Activated naive CD4-positive, alpha-beta T cell (primary cell): ENCODE measurements around the gene NOS1AP.
"Not testable (repeated sequence)": the region's sequence is repeated elsewhere in the genome, so short reads cannot be mapped to it uniquely, and the experiment has no call there.

ENCODE experiments used
- DNase-seq, 4 experiments: peaks; one replicate each; lab custom pipeline; 2025; lab: John Stamatoyannopoulos, UW

The NOS1AP gene

DNA sequence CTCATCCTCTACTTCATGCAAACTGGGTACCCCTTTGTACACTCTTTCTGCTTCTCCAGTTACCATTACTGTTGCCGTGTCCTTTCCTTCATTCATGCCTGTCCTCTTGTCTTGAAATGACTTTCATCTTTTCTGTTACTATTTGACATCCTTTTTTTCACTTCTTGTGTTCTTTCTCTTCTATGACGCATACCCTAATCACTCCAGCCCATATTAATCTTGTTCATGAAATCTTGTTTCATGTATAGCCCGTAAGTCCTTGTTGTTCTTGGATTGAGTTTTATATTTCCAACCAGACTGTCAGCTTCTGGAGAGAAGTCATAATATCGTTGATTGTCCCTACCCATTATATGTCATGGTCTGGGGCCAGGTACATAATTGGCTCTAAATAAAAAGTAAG lies 126.1 kb downstream of the NOS1AP start:
- DNase-seq = no peak

DNA sequence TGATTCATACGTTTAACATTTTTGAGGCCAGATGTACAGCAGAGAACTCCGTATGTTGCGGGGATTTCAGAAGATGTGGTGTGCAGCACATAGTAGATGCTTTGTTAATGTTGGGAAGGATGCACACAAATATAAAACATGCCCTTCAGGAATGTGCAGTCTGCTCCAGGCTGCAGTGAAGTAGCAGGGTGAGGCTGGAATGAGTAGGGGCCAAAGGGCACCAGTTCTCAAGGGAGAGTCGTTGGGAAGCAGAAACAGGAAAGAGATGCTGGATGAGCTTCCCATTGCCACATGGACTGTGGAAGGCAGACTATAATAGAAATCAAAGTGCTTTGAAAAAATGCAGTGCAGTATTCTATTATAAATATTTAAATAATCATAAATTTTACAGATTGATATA lies 126.9 kb downstream of the NOS1AP start:
- DNase-seq = no peak

DNA sequence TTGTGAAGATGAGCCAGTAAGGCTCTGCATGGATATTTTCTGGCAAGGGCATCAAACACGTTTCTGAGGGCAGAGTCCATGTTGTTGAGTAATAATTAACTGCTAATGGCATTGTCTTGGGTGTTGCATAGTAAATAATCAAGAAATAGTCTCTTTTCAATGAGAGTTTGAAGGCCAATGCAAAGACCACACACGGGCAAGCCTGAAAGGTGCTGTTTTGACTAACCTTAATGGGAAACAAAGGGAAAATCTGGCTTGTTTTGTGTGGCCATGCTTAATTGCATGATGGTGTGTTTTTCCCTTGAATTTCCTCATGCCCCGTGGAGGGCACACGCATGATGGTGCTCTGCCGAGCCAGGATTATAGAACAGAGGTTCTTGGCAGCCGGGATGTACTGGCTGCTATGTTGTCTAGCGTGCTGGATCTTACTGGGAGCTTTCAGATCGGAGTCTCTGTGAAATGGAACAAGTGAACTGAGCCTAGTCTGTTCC lies 127.6 kb downstream of the NOS1AP start:
- no peak for DNase-seq

DNA sequence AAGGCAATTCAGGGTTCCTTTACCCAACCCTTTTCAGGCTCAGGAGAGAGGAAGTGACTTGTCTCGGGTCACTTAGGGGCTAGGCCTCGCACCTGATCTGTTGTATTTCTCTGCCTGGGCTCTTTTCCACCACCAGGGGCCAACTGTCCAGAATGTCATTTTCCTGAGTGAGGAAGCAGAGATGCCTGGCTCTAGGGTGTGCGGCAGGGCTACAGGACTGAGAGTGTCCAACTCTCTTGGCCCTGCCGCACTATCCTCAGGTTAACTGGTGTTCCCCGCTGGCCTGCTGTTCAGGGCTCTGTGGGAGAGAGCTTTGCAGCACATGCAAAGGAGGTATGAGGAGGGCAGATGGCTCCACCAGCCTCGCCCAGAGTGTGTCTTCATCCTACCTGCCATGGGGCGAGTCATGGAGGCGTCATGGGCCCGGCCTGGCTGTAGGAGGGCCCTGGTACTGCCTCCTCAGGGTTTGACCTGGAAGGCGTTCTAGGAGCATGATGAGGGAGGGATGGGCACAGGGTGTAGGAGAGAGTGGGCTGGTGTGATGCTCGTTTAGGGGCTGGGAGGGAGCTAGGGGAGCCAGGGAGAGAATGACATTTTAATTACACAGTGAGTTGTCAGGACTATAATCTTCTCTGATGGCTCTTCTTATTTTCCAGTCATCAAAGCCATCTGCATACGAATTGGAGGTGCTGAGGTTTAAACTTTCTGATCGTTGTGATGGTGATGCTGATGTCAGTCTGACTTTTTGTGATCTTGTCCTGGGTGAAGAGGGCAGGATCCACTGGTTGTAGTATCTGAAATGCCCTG lies 128.3 kb downstream of the NOS1AP start:
- DNase-seq = no peak

DNA sequence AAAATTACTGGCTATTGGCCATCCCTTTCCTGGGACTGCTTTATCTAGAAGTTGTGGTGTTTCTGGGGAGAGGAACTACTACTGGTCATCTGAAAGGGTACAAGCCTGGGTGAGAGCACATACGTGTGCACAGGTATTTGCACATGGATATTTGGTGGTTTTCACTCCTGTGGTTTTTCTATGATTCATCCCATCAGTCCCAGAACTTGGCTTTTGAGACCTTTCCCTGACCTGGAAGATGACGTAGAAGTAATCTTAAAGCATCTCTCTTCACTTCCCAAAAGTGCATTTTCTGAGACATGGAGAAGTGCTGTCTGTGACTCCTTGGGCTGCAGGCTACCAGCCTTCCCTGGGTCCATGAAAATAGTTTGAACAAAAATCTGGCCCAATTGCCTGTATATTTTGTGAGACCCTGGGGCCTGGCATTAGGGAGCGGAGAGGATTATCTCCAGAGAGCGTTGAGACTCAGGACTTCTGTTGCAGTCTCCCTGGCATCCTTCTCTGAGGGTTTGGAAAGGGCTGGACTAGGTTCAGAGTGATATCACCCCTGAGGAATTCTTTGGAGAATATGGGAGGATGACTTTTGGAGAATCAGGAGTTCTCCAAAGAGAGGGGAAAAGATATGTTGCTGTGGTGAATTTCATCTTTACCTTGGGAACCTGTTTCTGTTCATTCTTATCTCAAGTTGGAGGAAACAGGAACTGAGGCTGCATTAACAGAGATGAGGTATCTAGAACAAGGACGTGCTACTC lies 130.8 kb downstream of the NOS1AP start:
- no peak for DNase-seq

DNA sequence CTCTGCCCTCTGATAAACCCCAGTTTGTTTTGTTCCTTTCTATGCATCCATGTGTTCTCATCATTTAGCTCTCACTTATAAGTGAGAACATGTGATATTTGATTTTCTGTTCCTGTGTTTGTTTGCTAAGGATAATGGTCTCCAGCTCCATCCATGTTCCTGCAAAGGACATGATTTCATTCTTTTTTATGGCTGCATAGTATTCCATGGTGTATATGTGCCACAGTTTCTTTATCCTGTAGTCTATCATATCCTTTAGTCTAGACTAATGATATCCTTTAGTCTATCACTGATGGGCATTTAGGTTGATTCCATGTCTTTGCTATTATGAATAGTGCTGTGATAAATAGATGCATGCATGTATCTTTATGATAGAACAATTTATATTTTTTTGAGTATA lies 131.6 kb downstream of the NOS1AP start:
- not testable (repeated sequence) for DNase-seq

DNA sequence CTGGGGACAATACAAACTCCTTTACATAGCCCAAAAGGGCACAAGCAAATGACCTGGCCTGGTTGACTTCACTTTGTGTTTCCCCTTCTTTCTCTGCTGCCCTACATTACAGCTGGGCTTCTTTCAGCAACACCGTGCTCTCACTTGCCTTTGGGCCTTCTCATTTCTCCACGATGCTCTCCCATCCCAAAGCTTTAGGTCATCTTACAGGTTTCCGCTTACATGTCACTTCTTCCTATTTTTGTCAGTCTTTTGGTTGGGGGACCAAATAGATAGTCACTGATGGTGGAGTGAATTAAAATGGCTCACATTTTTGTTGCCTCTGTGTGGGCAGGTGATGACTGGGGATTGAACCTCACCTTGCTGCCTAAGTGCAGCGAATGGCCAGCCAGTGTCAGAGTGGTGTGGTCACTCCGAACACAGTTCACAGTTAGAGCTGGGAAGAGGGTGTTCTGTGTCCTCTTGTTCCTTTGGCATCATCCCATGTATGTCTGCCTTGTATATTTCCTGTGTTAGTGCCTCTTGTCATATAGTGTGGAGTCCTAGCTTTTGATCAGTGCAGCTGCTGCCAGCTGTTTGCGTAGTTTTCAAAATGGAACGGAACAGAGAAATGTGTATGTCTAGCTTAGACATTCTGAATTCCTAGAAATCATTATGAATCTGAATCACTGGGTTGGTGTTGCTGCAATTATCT lies 134.8 kb downstream of the NOS1AP start:
- no peak for DNase-seq

DNA sequence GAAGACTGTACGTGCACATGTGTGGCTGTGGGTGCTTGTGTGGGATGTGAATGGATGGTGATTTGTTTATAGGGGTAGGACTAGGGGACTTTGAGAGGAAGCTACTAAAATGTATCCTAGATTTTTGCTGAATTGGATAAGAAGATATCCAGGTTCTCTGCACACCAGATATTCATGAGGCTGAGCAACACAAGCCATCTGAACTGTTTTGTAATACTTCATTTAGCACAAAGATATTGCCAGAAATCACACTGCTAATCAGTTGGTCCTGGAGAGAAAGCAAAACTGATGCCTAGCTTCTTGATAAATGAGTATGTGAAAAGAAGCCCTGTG lies 135.3 kb downstream of the NOS1AP start:
- no peak for DNase-seq

DNA sequence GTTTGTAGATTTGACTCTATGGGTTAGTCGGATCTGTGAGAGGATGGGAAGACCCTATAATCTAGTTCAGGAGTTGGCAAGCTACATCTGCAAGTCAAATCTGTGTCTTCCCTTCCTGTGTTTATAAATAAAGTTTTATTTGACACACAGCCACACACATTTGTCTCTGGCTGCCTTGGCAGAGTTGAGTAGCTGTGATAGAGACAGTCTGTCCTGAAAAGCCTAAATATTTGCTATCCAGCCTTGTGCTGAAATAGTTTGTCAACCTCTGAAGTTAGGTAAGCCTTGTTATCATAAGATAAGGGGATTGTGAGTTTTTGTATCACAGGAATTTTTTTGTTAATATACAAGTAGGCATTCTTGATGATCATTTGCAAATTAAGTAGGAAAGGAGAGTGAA lies 136.8 kb downstream of the NOS1AP start:
- DNase-seq = no peak

DNA sequence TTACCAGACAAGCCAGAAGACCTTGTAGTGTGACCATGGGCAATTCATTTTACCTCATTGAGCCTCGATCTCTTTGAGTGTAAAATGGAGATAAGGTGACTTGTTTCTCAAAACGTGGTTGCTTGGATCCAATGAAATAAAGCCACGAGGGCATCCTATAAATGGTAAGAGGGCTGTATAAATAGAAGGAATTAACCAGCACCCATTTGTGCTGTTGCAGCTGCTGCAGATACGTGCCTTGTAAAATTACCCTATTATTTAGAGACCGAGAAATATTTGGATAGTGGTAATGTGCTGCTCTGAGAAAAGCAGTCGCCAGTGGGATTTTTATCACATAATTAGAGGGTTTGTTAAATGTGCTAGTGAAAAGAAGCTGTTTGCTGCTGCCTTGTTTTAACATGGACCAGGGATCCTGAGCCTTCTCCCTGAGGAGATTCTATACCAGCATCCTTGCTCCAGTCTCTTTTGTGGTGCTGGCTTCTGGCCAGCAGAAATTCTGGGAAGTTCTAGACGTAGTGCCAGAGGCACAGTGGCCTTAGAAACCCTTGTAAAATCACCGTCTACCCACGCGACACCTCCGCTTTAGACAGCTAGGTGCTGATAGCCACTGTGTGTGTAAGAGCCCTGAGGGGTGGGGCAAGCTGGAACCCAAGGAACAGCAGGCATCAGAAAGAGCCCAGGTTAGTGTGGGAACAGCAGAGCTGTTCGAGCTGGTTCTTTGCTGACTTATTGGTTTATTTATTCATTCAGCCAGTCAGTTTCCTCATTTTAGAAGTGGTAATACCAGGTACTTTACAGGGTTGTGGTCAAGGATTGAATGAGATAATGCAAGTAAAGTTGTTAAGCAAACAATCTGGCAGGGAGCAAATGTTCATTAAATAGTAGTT lies 137.5 kb downstream of the NOS1AP start:
- DNase-seq = no peak

DNA sequence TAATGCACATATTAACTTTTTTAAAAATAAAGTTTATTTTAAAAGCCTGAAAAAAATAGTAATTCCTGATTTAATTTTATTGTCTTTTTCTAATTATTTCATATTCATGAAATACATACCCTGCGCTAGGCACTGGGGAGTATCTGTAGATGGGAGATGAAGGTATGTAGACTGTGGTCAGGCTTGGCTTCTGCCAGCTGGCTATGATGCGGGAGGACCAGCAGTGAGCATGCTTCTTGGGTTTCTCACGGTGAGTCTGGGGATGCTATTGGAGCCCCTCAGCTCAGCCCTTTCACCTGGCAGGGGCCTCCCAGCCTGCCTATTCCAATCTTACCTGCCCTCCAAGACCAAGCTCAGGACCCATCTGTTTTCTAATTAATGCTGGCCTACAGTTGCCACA lies 138.4 kb downstream of the NOS1AP start:
- no peak for DNase-seq

DNA sequence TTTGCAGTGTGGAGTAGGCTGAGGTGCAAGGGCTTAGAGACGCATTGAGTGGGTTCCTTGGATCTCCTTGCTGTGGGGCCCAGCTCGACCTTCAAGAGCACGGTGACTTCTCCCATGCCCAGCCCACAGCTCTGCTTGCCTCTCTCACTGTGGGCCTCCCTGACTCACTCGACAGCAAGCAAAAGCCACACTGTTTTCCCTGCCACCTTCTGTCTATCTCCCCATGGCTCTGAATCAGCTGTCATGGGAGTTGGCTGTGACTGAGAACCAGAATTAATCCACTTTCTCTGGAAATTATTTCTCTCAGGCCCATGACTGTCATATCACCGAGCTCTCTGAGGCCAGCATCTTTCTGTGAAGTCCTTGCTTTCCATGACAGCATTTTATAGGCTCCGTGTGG lies 140.7 kb downstream of the NOS1AP start:
- DNase-seq = no peak

DNA sequence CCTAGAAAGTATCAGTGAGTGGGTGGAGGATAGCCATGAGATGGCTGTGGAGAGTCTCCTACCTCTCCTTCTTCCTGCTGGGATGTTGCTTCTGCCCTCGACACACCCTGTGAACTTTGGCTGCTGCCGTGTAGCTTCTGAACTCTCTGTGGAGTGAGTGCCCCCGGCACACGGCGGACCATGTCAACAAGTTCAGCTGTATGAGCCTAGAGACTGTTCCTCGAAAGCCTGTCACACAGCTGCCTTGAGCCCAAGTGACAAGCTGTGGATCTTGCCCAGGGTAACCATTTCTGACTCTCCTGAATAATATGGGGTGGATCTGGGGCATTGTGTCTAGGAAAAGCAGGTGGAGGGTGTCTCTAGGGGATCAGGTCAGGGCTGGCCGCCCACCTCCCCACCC lies 143.2 kb downstream of the NOS1AP start:
- no peak for DNase-seq

DNA sequence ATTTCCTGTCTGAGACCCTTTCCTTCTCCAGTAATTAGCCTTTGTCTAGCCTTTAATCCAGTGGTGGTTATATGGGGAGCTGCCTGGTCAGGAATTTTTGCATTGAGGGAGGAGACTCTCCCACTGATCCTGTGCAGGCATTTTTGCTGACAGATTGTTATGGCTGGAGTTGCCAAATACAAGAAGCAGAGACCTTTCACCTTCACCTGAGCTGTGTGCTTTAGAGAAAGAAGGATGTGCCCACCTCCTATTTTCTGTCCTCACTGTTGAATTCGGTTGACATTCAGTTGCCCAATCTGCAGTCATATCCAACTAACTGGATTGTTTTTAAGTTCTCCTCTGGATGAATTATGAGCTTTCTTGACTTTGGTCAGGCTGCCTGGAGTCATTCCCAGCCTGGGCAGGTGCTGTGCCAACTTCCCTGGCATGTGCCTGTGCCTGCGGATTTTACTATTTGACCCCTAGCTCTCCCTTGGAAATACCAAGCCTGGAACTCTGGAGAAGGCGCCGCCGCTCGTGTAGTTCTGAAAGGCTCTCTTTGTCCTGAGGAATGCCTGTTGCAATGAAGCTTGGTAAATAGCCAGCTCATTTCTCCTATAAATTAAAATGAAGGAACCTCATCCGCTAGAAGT lies 143.9 kb downstream of the NOS1AP start:
- no peak for DNase-seq

DNA sequence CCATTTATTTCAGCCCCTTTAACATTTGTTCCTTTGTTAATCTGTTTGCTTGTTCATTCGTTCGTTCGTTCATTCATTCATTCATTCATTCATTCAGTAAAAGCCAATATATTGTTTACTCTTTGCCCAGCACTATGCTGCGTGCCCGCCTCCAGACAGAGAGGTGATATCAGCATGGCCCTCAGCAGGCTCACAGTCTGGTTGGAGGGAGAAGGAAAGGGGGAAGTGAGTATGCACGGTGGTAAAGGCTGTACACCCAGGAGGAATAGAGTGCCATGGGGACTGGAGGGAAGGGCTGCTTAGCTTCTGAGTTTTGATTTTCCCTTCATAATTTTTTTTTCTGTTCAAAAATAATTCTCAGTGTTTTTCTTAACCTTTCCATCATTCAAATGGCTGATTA lies 144.7 kb downstream of the NOS1AP start:
- DNase-seq = no peak

DNA sequence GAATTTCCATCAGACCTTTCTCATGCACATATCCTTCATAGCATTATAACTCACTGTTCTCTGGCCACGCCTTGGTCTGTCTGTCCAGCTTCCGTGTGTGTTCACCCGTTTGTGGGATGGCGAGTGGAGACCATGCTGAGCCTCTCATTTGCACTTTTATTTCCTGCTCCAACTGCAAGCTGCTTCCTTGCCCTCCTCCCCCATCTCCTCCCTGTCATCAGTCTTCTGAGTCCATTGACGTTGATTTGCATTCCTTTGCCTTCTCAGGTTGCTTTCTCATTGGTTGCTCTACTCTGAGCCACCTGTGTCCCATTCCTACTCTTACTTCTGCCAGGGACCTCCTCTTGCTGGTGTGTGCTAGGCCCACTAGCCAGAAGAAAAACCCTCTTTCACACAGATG lies 146.4 kb downstream of the NOS1AP start:
- no peak for DNase-seq

DNA sequence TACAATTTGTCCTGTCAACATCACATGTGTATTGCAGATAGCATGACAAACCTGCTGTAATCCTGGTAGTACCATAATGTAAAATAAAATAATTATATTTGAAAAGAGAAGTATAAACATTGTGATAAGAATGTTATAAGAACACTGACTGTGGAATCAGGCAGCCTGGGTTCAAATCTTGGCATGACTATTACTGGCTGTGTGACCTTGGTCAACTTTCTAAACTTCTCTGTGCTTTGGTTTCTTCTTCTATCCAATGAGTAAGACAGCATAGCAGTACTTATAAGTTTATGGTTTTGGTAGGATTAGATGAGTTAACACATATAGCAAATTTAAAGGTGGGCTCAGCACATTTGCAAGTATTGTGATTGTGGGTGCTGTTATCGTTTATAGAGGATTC lies 147.1 kb downstream of the NOS1AP start:
- no peak for DNase-seq

DNA sequence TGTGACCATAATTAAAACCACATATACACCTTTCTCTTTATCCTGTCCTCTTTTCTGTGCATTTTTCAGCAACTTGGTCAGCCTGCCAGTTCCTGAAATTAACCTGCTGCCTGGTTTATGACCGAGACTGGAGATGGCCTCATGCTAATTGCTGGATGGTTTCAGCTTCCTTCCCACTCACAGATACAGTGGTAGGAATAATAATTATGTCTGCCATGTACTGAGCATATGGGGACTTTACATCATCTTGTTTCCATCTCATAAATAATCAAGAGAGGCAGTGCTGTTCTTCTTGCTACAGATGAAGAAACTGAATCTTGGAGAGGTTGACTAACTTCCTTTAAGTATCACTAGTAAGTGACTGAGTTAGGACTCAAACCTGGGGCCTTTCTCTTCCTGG lies 148.2 kb downstream of the NOS1AP start:
- no peak for DNase-seq

DNA sequence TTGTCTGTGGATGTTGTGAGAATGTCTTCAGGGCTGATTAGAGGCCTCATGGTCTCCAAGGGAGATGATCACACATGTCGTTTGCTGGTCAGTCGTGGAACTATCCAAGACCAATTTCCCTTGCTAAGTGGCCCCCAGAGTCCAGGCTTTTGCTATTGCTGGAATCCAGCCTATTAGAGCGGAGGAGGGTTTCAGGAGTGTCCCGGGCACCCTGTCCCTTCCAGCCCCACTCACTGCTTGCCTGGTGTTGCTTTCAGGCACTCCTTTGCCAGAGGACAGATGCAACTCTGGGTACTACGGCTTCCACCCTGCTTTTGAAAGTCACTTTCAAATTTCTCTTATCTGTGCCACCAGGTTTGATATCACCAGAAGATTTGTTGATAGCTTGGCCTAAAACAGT lies 149.1 kb downstream of the NOS1AP start:
- DNase-seq = no peak

DNA sequence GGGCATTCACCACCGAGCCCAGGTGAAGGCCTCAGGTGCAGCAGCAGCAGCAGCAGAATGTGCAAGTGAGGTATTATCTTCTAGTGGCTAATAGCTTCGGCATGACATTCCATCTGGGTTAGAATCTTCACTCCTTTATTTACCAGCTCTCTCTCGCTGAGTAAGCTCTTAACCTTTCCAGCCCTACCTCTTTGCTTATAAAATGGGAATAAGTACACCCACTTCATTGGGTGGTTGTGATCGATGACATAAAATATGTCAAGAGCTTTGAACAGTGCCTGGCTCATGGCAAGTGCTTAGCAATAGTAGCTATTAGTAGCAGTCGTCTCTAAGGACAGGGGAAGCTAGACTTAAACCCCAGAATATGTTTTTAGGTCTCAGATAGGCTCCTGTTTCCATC lies 149.5 kb downstream of the NOS1AP start:
- DNase-seq = no peak

DNA sequence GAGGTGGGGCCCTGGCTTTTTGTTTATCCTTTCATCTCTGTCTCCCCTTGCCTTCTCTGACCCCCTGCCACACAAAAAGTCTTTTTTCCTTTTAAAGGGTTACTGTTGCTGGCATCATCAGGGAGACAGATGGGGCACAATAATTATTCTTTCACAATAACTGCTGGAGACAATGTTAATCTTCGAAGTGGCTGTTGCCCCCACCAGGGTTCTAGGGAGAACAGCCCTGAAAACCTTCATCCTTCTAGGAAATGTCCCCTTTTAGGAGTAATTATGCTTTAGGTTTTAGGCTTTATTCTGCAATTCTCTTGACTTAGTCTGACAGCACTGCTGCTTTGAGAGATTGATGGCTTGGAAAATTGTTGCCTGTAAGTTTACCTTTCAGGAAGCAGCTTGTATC lies 150.0 kb downstream of the NOS1AP start:
- no peak for DNase-seq
